HFFc6 (cell line): Measurements from ENCODE around the gene BTF3L4. TPM values are rescaled to one million over a fixed set of nuclear protein-coding genes. Genes with fewer than 3 reads are reported as not detected.
"Not testable (repeated sequence)": the region's sequence is repeated elsewhere in the genome, so short reads cannot be mapped to it uniquely, and the experiment has no call there.

Source experiments
- DNase-seq: peaks from one replicate; pipeline ENCODE4 v3.0.0-alpha.2; 2018
- H3K27ac Mint-ChIP-seq: 2 replicates; pipeline ENCODE4 v1.8.0; 2020; ENCODE audit warnings: mild to moderate bottlenecking, mixed read lengths
- H3K27me3 Mint-ChIP-seq: 2 replicates; pipeline ENCODE4 v1.8.0; 2021; ENCODE audit warnings: mild to moderate bottlenecking, moderate library complexity, mixed read lengths; ENCODE audit not compliant: insufficient read depth
- H3K36me3 Mint-ChIP-seq: 2 replicates; pipeline ENCODE4 v1.8.0; 2021; ENCODE audit warnings: low read depth, mixed read lengths
- H3K4me1 Mint-ChIP-seq: 2 replicates; pipeline ENCODE4 v1.8.0; 2020; ENCODE audit warnings: low read depth, mixed read lengths
- H3K4me3 Mint-ChIP-seq: 2 replicates; pipeline ENCODE4 v1.8.0; 2020; ENCODE audit warnings: mild to moderate bottlenecking, moderate library complexity, mixed read lengths
- H3K9me3 Mint-ChIP-seq: 2 replicates; pipeline ENCODE4 v1.8.0; 2020; ENCODE audit warnings: mild to moderate bottlenecking, mixed read lengths
- CTCF ChIP-seq: fragments of 200-600 bp; sonication (generic); IDR thresholded peaks from 2 replicates; pipeline ENCODE4 v1.5.0; 2021; ENCODE audit warnings: antibody characterized with exemption, mild to moderate bottlenecking
- total RNA-seq, 6 experiments: library from RNA; stranded (reverse); fragmentation: NEBNext Ultra II Directional; extraction: Animal tissue kit (Norgen Biotek cat#: 25700); gene quantifications; 2 replicates in 1 of 6; 3 replicates in 5 of 6; pipeline ENCODE4 v1.2.3, GENCODE V29; 2021

BTF3L4 gene
- total RNA-seq, 6 experiments from 2014 or later: 45.7 to 52.9 (median 49.6) TPM

- no peak for TF ChIP-seq CTCF
- peaks cover 15% of the 10 kb centered on the region for H3K4me1 Mint-ChIP-seq
- H3K36me3 Mint-ChIP-seq: peaks cover 4% of the 10 kb centered on the region
- H3K9me3 Mint-ChIP-seq: no peaks in the 10 kb centered on the region
- no peak overlapping the region for H3K4me3 Mint-ChIP-seq
- H3K27me3 Mint-ChIP-seq: peaks cover 3% of the 10 kb centered on the region
- DNase-seq: no peak
- no peak overlapping the region for H3K27ac Mint-ChIP-seq
These were observed 18.7 kb upstream of the BTF3L4 start for GRCh38 chr1:52037402-52037814.

- Mint-ChIP-seq H3K27me3 (no peaks in the 10 kb centered on the region; the same call in none of the 2 replicates), H3K4me3 (no peak overlapping the region), H3K9me3 (no peaks in the 10 kb centered on the region), H3K4me1 (peaks cover 14% of the 10 kb centered on the region), H3K36me3 (no peaks in the 10 kb centered on the region; the same call in 1 of the 2 replicates), H3K27ac (no peak overlapping the region)
- DNase-seq: no peak
- TF ChIP-seq CTCF: no peak
These were observed 18.2 kb upstream of the BTF3L4 start for GRCh38 chr1:52037909-52038308.

- H3K27ac Mint-ChIP-seq: no peak overlapping the region
- no peak for DNase-seq
- no peak for TF ChIP-seq CTCF
These were observed 14.4 kb upstream of the BTF3L4 start for GRCh38 chr1:52041551-52042185.

GRCh38 chr1:52045236-52045635 is 10.9 kb upstream of the BTF3L4 start:
- H3K4me1 Mint-ChIP-seq: no peaks in the 10 kb centered on the region
- no peak for TF ChIP-seq CTCF
- no peak overlapping the region for H3K27ac Mint-ChIP-seq
- H3K36me3 Mint-ChIP-seq: peaks cover 11% of the 10 kb centered on the region; the same call in 1 of the 2 replicates
- no peak overlapping the region for H3K4me3 Mint-ChIP-seq
- no peaks in the 10 kb centered on the region for H3K27me3 Mint-ChIP-seq
- no peaks in the 10 kb centered on the region for H3K9me3 Mint-ChIP-seq
- no peak for DNase-seq

More at GRCh38 chr1:52041551-52042185, 14.4 kb upstream of the BTF3L4 start:
- Mint-ChIP-seq H3K27me3 (no peaks in the 10 kb centered on the region; the same call in none of the 2 replicates), H3K4me3 (no peak overlapping the region), H3K36me3 (0 out of 2 replicates have a peak, but pooled peaks cover 4% of the 10 kb centered on the region), H3K9me3 (no peaks in the 10 kb centered on the region), H3K4me1 (peaks cover 7% of the 10 kb centered on the region; the same call in 1 of the 2 replicates)

GRCh38 chr1:52045666-52046195 is 10.4 kb upstream of the BTF3L4 start:
- not testable (repeated sequence) for H3K27ac Mint-ChIP-seq, DNase-seq, H3K27me3 Mint-ChIP-seq, H3K9me3 Mint-ChIP-seq, H3K4me1 Mint-ChIP-seq, H3K4me3 Mint-ChIP-seq
- peaks cover 11% of the 10 kb centered on the region; the same call in 1 of the 2 replicates for H3K36me3 Mint-ChIP-seq

GRCh38 chr1:52049337-52049736 is 6.8 kb upstream of the BTF3L4 start:
- Mint-ChIP-seq H3K36me3 (peaks cover 25% of the 10 kb centered on the region; the same call in 1 of the 2 replicates), H3K4me1 (peaks cover 28% of the 10 kb centered on the region)
- H3K27me3 Mint-ChIP-seq, H3K27ac Mint-ChIP-seq, H3K9me3 Mint-ChIP-seq, DNase-seq, H3K4me3 Mint-ChIP-seq: not testable (repeated sequence)
